SK-N-SH (cell line): ENCODE measurements around the gene LIME1. TPM values are rescaled to one million over a fixed set of nuclear protein-coding genes. Genes with fewer than 3 reads are reported as not detected.

ENCODE experiments used
- CTCF ChIA-PET: fragments of 300-600, 350-600 bp; formaldehyde crosslinking; extraction: SDS; loops from one replicate; lab custom pipeline; 2021; lab: Yijun Ruan, JAX
- POLR2A ChIA-PET: fragments of 350-600 bp; sonication (Branson Sonifier 250); formaldehyde crosslinking; extraction: SDS; loops from one replicate; lab custom pipeline; 2020; ENCODE audit warnings: antibody characterized with exemption, inconsistent platforms; lab: Yijun Ruan, JAX
- DNase-seq: peaks from one replicate; pipeline ENCODE4 v3.0.0; 2012
- H2AFZ ChIP-seq: fragments of 200-600 bp; sonication (generic); 2 replicates; pipeline ENCODE4 v1.8.1; 2016; ENCODE audit warnings: antibody characterized with exemption, mild to moderate bottlenecking, low read depth
- H3F3A ChIP-seq: fragments of 200-600 bp; sonication (generic); replicated peaks from 2 replicates; pipeline ENCODE3; 2016; ENCODE audit warnings: antibody characterized with exemption, mild to moderate bottlenecking; ENCODE audit not compliant: insufficient read depth
- H3K27ac ChIP-seq, 2 experiments: fragments of 200-500 bp in 1 of 2; fragments of 200-600 bp in 1 of 2; sonication (Bioruptor generic) in 1 of 2; sonication (generic), shearing (Covaris generic) in 1 of 2; 2 replicates each; pipeline versions ENCODE4 v1.5.1 to v1.6.1; 2014 to 2016; ENCODE audit warnings: low read depth in 2 of 2, inconsistent platforms in 1 of 2, low read length in 1 of 2, mild to moderate bottlenecking in 1 of 2, mixed read lengths in 1 of 2
- H3K27me3 ChIP-seq: fragments of 200-600 bp; sonication (generic), shearing (Covaris generic); 2 replicates; pipeline ENCODE4 v1.6.1; 2016; ENCODE audit warnings: mixed run types; ENCODE audit not compliant: insufficient read depth
- H3K36me3 ChIP-seq, 2 experiments: fragments of 200-500 bp in 1 of 2; fragments of 200-600 bp in 1 of 2; sonication (Bioruptor generic) in 1 of 2; sonication (generic) in 1 of 2; replicated peaks in 1 of 2; 2 replicates each; pipeline versions ENCODE3 to v1.5.1; 2014 to 2016; ENCODE audit warnings: low read length in 1 of 2, mild to moderate bottlenecking in 1 of 2; ENCODE audit not compliant: insufficient read depth in 2 of 2, control insufficient read depth in 1 of 2
- H3K4me1 ChIP-seq, 2 experiments: fragments of 200-500 bp in 1 of 2; fragments of 200-600 bp in 1 of 2; sonication (Bioruptor generic) in 1 of 2; sonication (generic), shearing (Covaris generic) in 1 of 2; 2 replicates each; pipeline versions ENCODE4 v1.5.1 to v1.6.1; 2014 to 2016; ENCODE audit warnings: low read depth in 1 of 2, low read length in 1 of 2, mixed run types in 1 of 2; ENCODE audit not compliant: insufficient read depth in 2 of 2, control insufficient read depth in 1 of 2
- H3K4me2 ChIP-seq: fragments of 200-600 bp; sonication (generic), shearing (Covaris generic); 2 replicates; pipeline ENCODE4 v1.6.1; 2017; ENCODE audit warnings: mixed run types
- H3K4me3 ChIP-seq, 2 experiments: fragments of 200-500 bp in 1 of 2; fragments of 200-600 bp in 1 of 2; sonication (Bioruptor generic) in 1 of 2; sonication (generic), shearing (Covaris generic) in 1 of 2; 2 replicates each; pipeline versions ENCODE4 v1.5.1 to v1.8.1; 2014 to 2016; ENCODE audit warnings: low read depth in 2 of 2, inconsistent platforms in 1 of 2, low read length in 1 of 2, mild to moderate bottlenecking in 1 of 2, mixed read lengths in 1 of 2, moderate library complexity in 1 of 2
- H3K79me2 ChIP-seq: fragments of 200-600 bp; sonication (generic); 2 replicates; pipeline ENCODE4 v1.8.1; 2017; ENCODE audit warnings: mild to moderate bottlenecking; ENCODE audit not compliant: insufficient read depth
- H3K9ac ChIP-seq: fragments of 200-600 bp; sonication (generic); 2 replicates; pipeline ENCODE4 v1.6.1; 2017; ENCODE audit warnings: mixed run types
- H3K9me2 ChIP-seq: fragments of 200-600 bp; sonication (generic); 2 replicates; pipeline ENCODE4 v1.6.1; 2017; ENCODE audit warnings: mixed run types
- H3K9me3 ChIP-seq: fragments of 200-600 bp; sonication (generic); 2 replicates; pipeline ENCODE4 v1.6.1; 2017; ENCODE audit warnings: mixed run types, mild to moderate bottlenecking, moderate library complexity
- H4K20me1 ChIP-seq: fragments of 200-600 bp; sonication (generic); 2 replicates; pipeline ENCODE4 v1.6.1; 2017; ENCODE audit warnings: mild to moderate bottlenecking, mixed run types; ENCODE audit not compliant: insufficient read depth
- CHD2 ChIP-seq: fragments of 150-350 bp; IDR thresholded peaks from 2 replicates; pipeline ENCODE4 v1.6.1; 2018; ENCODE audit warnings: low read length; ENCODE audit not compliant: partially characterized antibody
- EP300 ChIP-seq, 2 experiments: IDR thresholded peaks; 2 replicates each; pipeline versions ENCODE4 v1.4.0 to v1.6.1; 2012; ENCODE audit warnings: borderline replicate concordance in 1 of 2, low read depth in 1 of 2, low read length in 1 of 2
- FOSL2 ChIP-seq: IDR thresholded peaks from 2 replicates; pipeline ENCODE4 v1.4.0; 2012; ENCODE audit warnings: low read depth, mild to moderate bottlenecking, moderate library complexity, borderline replicate concordance
- RAD21 ChIP-seq: IDR thresholded peaks from 2 replicates; pipeline ENCODE4 v1.6.1; 2012; ENCODE audit warnings: mild to moderate bottlenecking, low read length
- RCOR1 ChIP-seq: fragments of 150-350 bp; IDR thresholded peaks from 2 replicates; pipeline ENCODE4 v1.6.1; 2017; ENCODE audit warnings: antibody characterized with exemption, low read length
- SIN3A ChIP-seq: IDR thresholded peaks from 2 replicates; pipeline ENCODE4 v1.6.1; 2012; ENCODE audit warnings: low read depth, mild to moderate bottlenecking, low read length, moderate library complexity, borderline replicate concordance
- SMC3 ChIP-seq: IDR thresholded peaks from 2 replicates; pipeline ENCODE4 v1.6.1; 2012; ENCODE audit warnings: low read depth, low read length, improper control_type of control experiment
- YY1 ChIP-seq: IDR thresholded peaks from 2 replicates; pipeline ENCODE4 v1.4.0; 2012; ENCODE audit warnings: low read depth, mild to moderate bottlenecking
- WGBS: methylation state at CpG from one replicate; pipeline ENCODE4 v1.1.6; 2017; ENCODE audit warnings: low lambda C conversion rate; 5-methylcytosine and 5-hydroxymethylcytosine counted together
- polyA plus RNA-seq, 3 experiments: library from polyadenylated mRNA; depleted of rRNA; stranded (reverse); fragments of >200 nt; gene quantifications; 2 replicates each; pipeline ENCODE4 v1.2.3, GENCODE V29; 2012
- TF ChIP-seq, protein P1 (sequence below): IDR thresholded peaks from 2 replicates; pipeline ENCODE4 v1.4.0; 2012; ENCODE audit warnings: low read depth, borderline replicate concordance
- TF ChIP-seq, protein P2 (sequence below): IDR thresholded peaks from 2 replicates; pipeline ENCODE4; 2012
- TF ChIP-seq, protein P3 (sequence below): fragments of 150-350 bp; IDR thresholded peaks from 2 replicates; pipeline ENCODE4 v1.6.1; 2017; ENCODE audit warnings: antibody characterized with exemption, low read length, low read depth, borderline replicate concordance
- TF ChIP-seq, protein P4 (sequence below): fragments of 150-350 bp; IDR thresholded peaks from 2 replicates; pipeline ENCODE4 v1.6.1; 2016; ENCODE audit warnings: mild to moderate bottlenecking, low read depth, low read length

The LIME1 gene
- polyA plus RNA-seq, 1 of the 3 experiments (the other 2 are of a cell fraction): 10.9 TPM

DNA sequence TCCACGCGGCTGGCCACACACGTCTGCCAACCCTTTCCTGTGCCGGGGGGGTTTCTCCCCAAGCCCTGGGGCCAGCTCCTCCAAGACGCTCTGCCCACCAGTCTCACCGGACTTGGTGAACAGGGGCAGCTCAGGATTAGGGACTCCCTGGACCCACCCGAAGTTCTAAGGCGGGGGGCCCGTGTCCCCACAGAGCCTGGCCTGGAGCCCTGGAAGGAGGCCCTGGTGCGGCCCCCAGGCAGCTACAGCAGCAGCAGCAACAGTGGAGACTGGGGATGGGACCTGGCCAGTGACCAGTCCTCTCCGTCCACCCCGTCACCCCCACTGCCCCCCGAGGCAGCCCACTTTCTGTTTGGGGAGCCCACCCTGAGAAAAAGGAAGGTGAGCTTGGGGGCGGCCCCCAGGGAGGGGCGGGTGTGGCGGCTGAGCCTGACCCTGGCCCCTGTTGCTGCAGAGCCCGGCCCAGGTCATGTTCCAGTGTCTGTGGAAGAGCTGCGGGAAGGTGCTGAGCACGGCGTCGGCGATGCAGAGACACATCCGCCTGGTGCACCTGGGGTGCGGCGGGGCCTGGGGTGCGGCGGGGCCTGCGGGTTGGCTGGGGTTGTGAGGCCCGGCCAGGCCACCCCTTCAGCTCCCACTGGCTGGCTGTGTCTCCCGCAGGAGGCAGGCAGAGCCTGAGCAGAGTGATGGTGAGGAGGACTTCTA is 5.4 kb downstream of the LIME1 start (continued):
- TF ChIP-seq, protein P1, sequence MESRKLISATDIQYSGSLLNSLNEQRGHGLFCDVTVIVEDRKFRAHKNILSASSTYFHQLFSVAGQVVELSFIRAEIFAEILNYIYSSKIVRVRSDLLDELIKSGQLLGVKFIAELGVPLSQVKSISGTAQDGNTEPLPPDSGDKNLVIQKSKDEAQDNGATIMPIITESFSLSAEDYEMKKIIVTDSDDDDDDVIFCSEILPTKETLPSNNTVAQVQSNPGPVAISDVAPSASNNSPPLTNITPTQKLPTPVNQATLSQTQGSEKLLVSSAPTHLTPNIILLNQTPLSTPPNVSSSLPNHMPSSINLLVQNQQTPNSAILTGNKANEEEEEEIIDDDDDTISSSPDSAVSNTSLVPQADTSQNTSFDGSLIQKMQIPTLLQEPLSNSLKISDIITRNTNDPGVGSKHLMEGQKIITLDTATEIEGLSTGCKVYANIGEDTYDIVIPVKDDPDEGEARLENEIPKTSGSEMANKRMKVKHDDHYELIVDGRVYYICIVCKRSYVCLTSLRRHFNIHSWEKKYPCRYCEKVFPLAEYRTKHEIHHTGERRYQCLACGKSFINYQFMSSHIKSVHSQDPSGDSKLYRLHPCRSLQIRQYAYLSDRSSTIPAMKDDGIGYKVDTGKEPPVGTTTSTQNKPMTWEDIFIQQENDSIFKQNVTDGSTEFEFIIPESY: no peak
- TF ChIP-seq YY1: no peak
- no peak for TF ChIP-seq SMC3
- TF ChIP-seq, protein P2, sequence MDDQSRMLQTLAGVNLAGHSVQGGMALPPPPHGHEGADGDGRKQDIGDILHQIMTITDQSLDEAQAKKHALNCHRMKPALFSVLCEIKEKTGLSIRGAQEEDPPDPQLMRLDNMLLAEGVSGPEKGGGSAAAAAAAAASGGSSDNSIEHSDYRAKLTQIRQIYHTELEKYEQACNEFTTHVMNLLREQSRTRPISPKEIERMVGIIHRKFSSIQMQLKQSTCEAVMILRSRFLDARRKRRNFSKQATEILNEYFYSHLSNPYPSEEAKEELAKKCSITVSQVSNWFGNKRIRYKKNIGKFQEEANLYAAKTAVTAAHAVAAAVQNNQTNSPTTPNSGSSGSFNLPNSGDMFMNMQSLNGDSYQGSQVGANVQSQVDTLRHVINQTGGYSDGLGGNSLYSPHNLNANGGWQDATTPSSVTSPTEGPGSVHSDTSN: no peak

DNA sequence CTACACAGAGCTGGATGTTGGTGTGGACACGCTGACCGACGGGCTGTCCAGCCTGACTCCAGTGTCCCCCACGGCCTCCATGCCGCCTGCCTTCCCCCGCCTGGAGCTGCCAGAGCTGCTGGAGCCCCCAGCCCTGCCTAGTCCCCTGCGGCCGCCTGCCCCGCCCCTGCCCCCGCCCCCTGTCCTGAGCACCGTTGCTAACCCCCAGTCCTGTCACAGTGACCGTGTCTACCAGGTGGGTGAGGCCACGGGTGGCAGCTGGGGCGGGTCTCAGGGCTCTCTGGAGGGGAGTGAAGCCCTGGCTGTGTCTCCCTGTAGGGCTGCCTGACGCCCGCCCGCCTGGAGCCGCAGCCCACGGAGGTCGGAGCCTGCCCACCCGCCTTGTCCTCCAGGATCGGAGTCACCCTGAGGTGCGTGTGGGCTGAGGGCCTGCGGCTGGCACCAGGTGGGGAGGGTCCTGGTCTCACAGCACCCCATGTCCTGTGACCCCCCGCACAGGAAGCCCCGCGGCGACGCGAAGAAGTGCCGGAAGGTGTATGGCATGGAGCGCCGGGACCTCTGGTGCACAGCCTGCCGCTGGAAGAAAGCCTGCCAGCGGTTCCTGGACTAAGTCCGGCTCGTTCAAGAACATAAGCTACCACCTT is 6.0 kb downstream of the LIME1 start:
- POLR2A ChIA-PET: interaction anchor here (0.6 to 1.9 kb wide), 3 partner anchors 22 to 215 kb away, joined by 3 to 7 read pairs (median 3); partner anchors contain the start of genes ARFRP1 and ZGPAT
- Histone ChIP-seq H3K4me1 (peaks cover 0 to 14% of the 10 kb centered on the region in 2 experiments; a peak in 1 of 4 replicates), H3F3A (peaks cover 17% of the 10 kb centered on the region), H4K20me1 (peaks cover 16% of the 10 kb centered on the region), H3K9me3 (no peaks in the 10 kb centered on the region), H3K4me3 (no peak overlapping the region), H3K9ac (no peak overlapping the region)
- CTCF ChIA-PET: interaction anchor here (0.8 to 3.6 kb wide), 3 partner anchors 33 to 231 kb away, joined by 4 to 16 read pairs (median 5); no protein-coding TSS in a partner anchor
- DNase-seq: no peak
- TF ChIP-seq RAD21 (no peak), RCOR1 (no peak), YY1 (no peak), FOSL2 (no peak), CHD2 (no peak), SIN3A (no peak), SMC3 (no peak), EP300 (IDR thresholded peaks at IDR 0.05; ENCODE audit: borderline replicate concordance in 1 of 2, low read depth in 1 of 2, low read length in 1 of 2) (no peak)
- TF ChIP-seq, protein P3, sequence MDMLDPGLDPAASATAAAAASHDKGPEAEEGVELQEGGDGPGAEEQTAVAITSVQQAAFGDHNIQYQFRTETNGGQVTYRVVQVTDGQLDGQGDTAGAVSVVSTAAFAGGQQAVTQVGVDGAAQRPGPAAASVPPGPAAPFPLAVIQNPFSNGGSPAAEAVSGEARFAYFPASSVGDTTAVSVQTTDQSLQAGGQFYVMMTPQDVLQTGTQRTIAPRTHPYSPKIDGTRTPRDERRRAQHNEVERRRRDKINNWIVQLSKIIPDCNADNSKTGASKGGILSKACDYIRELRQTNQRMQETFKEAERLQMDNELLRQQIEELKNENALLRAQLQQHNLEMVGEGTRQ: no peak
- TF ChIP-seq, protein P1: no peak
- TF ChIP-seq, protein P4, sequence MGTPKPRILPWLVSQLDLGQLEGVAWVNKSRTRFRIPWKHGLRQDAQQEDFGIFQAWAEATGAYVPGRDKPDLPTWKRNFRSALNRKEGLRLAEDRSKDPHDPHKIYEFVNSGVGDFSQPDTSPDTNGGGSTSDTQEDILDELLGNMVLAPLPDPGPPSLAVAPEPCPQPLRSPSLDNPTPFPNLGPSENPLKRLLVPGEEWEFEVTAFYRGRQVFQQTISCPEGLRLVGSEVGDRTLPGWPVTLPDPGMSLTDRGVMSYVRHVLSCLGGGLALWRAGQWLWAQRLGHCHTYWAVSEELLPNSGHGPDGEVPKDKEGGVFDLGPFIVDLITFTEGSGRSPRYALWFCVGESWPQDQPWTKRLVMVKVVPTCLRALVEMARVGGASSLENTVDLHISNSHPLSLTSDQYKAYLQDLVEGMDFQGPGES: no peak
- TF ChIP-seq, all 33 proteins: peak for 0
- Histone ChIP-seq H3K9me2 (no peaks in the 10 kb centered on the region), H3K4me2 (no peak overlapping the region), H2AFZ (no peak overlapping the region), H3K27ac (no peak overlapping the region), H3K27me3 (no peaks in the 10 kb centered on the region), H3K36me3 (peaks cover 15 to 26% of the 10 kb centered on the region in 2 experiments), H3K79me2 (peaks cover 18% of the 10 kb centered on the region)
- 59% methylated on average over 7 of the region's 37 CpGs for WGBS
